ENCODE results near the gene L3MBTL3.

DNA sequence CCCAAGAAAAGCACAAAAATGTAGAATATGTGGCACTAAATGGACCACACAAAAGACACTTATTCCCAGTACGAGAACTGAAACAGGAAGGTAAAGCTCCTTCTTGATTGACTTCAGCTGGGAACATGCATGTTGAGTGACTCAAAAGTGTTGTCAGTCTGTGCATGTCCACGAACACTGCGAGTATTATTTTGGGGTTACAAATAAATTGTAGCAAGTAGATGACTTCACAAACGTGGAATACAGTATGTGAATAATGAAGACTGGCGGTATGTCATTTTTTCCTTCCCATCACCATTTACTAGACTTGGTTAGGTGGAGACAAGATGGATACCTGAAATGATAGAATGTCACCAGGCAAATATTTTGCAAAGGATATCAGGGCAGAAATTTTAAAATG lies 45.4 kb downstream of the L3MBTL3 start:
- TF ChIP-seq, protein P1, sequence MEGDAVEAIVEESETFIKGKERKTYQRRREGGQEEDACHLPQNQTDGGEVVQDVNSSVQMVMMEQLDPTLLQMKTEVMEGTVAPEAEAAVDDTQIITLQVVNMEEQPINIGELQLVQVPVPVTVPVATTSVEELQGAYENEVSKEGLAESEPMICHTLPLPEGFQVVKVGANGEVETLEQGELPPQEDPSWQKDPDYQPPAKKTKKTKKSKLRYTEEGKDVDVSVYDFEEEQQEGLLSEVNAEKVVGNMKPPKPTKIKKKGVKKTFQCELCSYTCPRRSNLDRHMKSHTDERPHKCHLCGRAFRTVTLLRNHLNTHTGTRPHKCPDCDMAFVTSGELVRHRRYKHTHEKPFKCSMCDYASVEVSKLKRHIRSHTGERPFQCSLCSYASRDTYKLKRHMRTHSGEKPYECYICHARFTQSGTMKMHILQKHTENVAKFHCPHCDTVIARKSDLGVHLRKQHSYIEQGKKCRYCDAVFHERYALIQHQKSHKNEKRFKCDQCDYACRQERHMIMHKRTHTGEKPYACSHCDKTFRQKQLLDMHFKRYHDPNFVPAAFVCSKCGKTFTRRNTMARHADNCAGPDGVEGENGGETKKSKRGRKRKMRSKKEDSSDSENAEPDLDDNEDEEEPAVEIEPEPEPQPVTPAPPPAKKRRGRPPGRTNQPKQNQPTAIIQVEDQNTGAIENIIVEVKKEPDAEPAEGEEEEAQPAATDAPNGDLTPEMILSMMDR (IDR thresholded peaks at IDR 0.05), result no peak
- no peak for TF ChIP-seq POLR2A (IDR thresholded peaks at IDR 0.05)
